Left lobe of liver (tissue), 2 donors: Measurements from ENCODE around the gene GLIS2. TPM values are rescaled to one million over a fixed set of nuclear protein-coding genes. Genes with fewer than 3 reads are reported as not detected.
A peak's percentile ranks its signal among the peaks of the same experiment; 100 is the strongest.

Experiments used
- ATAC-seq: fragments of 200-7000 bp; cut with Tn5 transposase; one replicate; pipeline ENCODE4 v1.9.1; 2020; ENCODE audit warnings: mild to moderate bottlenecking, moderate library complexity
- DNase-seq: peaks from one replicate; pipeline ENCODE4 v3.0.0-alpha.2; 2020; ENCODE audit warnings: low spot score
- total RNA-seq: library from RNA; stranded (reverse); gene quantifications from one replicate; pipeline ENCODE4 v1.2.1, GENCODE V29; 2021
- donor health status: DM: no; HTN: no; CAD: no; lungs with moderate emphysema.
- donor health status: DM: no; HTN: yes; CAD: no.

Gene GLIS2
- total RNA-seq, 1 donor from 2014 or later = 1.6 TPM

DNA sequence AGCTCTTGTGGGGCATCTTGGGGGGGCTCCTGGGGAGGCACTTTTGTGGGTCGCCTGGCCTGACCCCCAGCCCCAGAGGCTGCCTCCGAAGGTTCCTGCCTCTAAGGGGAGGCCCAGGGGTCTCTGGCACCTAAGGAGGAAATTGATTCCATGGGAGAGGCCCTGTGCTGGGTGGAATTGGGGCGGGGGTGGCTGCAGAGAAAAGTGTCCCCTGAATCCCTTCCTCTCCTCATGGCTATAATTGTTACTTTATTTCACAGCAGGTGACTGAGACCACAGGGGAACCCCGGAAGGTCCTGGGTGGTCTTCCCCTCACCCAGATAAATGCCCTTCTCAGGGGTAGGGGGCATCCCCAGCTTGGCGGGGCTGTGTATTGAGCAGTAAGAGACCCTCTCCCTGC lies 3.1 kb downstream of the GLIS2 start:
- DNase-seq (no peak), ATAC-seq (no peak)

DNA sequence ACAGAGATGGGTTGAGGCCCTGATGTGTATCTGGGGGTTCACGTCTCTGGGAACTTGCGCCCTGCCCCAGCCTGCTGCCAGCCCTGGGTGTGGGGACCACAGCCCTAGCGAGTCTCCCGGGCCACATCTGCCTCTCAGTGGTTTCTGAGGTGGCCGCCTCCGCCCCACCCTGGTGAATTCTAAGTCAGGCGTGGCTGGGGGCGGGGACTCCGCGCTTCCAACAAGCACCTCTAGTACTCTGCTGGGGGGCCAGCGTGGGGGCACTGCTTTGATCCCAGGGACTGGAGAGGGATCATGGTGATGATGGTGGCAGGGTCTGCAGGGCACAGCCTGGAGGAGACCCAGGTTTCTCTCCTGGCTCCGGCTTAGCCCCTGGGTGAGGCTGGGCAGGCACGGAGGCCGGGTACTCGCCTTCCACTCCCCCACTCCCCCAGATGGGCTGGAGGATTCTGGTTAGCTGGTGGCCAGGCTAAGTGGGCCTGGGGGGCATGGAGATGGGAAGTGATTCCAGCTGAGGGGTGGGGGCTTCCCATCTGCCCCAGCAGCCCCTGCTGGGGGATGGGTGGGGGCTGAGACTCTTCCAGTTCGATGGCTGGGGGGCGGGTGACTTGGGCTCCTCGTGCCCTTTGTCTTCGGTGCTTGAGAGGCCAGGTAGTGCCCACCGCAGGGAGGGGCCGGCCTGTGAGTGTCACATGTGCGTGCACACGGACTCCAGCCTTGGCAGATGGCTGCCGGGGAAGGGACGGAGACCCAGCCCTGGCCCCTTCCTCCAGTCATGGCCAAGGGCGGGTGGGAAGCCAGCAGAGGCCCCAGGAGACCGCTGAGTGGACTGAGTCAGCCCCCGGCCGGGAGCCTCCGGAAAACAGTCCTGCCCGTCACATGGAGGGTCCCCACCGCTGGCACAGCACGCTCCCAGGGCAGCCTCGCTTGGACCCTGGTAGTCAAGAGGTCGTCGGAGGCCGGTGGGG lies 3.9 kb downstream of the GLIS2 start:
- DNase-seq = no peak
- no peak for ATAC-seq

DNA sequence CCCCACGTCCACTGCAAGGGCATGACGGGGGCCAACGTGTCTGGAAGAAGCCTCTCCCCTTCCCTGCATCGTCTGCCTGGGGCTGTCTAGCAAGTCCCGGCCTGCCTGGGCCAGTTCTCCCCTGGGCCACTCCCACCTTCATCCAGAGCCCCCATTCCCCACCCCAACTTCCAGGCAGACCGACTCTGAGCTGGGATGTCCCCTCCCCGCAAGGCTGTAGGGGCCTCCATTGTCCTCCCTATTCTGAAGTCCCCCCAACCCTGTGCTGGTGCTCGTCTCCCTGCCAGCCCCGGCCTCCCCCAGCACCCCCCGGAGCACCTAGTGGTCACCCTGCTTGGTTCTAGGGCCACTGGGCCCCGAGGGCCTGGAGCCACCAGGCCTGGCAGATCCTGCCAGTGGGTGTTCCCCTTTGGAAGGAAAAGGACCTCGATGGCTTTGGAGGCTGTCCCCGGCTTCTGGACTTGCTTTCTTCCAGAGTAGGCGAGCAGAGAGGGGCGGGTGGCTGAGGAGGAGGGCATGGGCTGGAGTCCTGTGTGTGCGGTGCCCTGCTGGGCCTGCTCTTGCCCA lies 4.8 kb downstream of the GLIS2 start:
- DNase-seq (no peak), ATAC-seq (no peak)

DNA sequence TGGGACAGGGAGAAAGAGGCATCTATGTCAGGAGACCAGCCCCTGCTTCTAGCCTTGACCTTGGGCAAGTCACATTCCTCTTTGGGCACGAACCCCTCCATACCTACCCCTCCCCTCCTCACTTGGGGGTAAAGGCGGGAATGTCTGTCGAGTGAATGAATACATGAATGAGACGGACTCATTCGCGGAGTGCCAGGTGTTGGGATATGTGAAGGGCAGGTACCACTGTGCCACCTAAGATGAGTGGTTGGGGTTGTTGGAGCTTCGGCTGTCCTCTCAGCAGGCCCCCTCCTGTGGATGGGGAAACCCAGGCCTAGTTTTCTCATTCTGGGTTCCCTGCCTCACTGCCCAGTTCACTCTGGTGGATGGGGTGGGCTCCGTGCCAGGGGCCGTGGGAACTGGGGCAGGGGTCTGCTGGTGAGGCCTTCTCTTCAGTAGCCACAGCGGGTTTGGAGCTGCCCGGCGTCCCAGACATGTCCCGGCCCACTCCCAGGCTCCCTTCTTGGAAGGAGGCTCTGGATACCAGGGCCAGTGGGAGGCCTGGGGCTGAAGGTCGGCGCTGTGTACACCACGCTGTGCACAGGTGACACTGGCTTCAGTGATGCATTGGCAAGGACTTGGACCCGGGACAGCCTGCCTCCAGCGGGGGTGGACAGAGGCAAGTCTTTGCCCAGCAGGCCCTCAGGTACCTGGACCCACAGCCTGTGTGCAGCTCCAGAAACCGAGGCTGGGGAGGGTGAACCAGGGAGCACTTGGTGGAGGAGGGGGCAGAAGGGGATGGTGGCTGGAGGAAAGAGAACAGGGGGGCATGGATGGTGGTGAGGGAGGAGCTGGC lies 5.6 kb downstream of the GLIS2 start:
- ATAC-seq (peak; percentile 49), DNase-seq (peak; percentile 49)

DNA sequence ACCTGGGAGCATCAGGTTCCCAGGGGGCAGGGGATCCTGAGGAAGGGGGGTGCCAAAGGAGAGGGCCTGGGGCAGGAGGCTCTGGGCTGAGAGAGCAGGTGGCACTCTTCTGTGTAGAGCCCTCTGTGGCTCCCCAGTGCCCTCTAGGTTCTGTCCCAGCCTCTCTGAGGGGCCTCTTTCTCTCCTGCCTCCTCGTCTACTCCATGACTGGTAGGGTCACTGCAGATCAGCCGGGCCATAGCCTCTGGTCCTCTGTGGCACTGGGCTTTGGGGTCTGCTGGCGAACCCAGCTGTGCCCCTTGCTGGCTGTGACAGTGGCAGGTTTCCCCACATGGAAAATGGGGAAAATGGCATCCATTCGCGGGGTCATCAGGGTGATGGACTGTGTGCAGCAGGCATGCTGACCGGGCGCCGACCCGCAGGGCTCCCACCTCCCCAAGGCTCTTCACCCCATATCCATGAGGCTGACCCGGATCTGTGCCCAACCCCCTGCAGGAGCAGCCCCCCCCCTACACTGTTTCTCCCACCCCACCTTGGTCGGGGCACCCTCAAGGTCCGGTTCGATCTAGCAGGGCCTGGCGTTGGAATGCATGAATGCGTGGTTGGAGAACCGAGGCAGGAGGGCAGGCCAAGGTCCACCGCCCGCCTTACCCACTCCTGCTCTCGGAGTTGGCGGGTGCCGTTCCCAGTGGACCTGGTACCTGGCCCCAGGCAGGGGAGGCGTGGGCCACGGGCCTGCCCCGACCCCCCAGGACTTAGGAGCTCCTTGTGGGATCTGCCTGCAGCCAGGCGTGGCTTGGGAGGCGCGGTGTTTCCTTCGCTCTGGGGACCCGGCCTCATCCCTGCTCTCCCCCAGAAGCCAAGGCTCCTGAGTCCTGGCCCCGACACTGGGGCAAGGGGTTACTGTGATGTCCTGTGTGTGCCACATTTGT lies 6.5 kb downstream of the GLIS2 start:
- ATAC-seq = no peak
- DNase-seq = no peak

DNA sequence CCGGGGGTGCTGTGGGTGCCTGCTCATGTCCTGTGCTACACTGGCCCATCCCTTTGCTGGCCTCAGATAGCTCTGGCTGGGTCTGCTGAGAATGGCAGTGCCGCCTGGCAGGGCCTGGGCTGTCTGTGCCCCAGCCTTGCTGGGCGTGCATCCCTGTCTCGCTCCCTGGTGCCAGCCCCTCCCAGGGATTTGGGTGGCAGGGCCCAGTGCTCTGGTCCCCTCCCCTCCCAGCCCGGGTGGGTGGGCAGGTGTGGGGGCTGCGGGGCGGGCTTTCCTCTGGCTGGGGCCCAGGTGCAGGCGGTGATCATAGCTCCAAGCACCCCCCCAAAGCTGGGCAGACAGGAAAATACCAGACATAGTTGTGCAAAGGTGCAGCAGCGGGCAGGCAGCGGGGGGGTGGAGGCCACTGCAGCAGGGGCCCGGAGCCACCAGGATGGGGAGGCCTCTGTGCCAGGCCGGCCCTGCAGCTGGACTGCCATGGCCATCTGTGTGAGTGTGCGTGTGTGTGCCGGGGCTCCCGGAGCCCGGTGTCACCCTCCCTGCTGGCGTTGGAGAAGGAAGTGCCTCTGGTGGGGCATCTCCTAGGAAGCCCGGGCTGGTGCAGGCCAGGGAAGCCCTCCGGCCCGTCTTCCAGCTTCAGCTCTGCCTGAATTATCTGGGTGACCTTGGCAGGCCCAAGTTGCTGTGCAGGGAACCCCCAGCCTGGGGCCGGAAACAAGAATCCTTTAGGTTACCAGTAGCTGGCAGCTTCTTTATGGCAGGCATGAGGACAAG lies 7.4 kb downstream of the GLIS2 start:
- DNase-seq (peak; percentile 45), ATAC-seq (peak; percentile 5)

DNA sequence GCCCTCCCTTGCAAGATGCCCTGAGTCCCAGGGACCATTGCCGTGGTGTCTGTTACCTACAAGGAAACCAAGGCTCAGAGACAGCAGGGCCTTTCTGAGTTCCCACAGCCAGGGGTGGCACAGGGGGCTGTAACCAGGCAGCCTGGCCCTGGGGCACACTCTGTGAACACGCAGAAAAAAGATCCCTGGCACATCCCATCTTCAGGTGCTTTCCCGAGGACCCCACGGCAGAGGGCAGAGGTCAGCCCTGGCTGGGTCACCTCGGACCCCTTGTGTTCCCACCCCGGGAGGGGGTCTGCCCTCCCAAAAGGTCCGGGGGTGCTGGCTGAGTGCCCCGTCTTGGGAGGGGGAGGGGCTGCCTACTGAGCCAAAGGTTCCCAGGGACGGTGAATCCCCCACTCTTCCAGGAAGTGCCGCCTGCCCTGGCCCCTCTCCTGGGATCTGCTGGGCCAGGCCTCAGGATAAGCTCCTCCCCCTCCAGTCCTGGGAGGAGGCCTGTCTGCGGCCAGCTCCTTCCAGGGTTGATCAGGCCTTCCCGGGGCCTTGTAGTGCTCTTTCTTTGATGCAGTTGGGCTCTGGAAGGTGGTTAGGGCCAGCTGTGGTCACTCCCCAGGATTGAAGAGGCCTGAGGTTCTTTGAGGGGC lies 8.1 kb downstream of the GLIS2 start:
- DNase-seq (peak; percentile 47), ATAC-seq (peak; percentile 16)

DNA sequence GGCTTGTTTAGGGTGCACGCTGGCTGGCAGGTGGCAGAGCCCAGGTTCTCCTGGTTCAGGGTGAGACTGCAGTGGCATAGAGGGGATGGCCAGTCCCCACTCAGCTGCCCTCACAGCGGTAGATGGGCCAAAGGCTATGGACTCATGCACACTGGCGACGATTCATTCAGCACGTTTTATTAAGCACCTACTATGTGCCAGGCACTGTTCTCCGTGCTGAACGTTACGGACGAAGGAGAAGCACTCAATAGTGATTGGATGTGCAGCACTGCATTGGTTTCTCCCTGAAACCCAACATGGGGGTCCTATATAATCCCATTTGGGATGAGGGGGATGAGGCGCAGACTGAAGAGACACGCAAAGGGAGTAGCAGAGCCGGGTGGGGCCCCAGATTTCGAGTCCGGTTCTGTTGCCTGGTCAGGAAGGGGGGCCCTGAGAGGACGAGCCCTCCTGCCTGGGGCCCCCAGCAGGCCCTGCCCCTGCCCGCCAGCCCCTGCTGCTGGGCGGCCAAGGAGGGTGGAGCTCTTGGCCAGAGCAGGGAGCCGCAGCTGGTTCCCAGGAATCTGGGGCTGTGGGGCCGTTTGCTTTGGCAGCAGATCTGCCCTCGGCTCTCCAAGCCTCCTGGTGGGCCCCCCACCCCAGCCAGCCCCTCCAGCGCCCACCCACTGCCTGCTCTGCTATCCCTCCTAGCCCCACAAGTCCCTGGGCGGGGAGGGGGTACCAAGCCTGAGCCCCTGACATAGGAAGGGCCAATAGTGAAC lies 8.8 kb downstream of the GLIS2 start:
- DNase-seq = no peak
- ATAC-seq = no peak

DNA sequence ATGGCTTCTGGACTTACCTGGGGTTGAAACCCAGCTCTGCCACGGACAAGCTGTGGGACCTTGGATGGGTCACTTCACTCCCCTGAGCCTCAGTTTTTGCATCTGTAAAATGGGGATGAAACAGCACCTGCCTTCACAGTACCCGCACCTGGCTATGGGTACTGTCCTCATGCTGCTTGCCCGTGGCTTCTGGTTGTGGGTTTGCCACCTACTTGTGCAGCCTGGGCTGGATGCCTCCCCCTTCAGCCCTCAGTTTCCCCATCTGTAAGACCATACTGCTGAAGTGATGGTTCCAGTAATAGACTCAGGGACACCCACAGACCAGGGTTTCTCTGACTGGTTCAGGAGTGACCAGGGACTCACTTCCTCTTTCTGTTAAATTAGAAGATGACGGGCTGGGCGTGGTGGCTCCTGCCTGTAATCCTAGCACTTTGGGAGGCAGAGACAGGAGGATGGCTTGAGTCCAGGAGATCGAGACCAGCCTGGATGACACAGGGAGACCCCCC lies 9.4 kb downstream of the GLIS2 start:
- no peak for DNase-seq
- ATAC-seq = no peak

DNA sequence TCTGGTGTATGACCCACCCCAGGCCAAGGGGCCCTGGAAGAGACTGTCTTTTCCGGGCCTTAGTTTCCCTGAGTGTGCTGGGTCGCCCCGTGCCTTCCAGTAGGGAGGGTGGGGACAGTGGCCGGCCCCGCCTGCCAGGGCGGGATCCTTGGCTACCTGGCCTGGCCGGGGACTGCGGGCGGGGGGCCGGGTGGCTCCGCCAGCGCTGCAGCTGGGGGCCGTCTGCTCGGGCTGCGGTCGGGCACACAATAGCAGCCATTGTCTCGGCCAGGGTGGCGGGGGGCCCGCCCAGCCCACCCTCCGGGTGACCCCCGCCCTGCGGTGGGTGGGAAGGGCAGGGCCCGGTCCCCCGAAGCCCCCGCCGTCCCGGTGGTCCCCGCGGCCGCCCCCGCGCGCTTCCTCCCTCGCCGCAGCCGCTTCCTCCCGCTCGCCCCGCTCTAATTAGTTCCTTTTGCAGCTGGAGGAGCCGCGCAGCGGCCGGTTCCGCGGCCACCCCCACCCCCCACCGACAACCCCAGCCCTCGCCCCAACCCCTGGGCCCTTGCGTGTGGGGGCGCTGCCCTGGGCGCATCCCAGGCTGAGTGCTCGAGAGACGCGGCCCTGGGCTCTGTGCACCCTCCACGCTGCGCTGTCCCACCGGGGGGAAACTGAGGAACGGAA lies 11.6 kb downstream of the GLIS2 start:
- ATAC-seq = no peak
- no peak for DNase-seq

DNA sequence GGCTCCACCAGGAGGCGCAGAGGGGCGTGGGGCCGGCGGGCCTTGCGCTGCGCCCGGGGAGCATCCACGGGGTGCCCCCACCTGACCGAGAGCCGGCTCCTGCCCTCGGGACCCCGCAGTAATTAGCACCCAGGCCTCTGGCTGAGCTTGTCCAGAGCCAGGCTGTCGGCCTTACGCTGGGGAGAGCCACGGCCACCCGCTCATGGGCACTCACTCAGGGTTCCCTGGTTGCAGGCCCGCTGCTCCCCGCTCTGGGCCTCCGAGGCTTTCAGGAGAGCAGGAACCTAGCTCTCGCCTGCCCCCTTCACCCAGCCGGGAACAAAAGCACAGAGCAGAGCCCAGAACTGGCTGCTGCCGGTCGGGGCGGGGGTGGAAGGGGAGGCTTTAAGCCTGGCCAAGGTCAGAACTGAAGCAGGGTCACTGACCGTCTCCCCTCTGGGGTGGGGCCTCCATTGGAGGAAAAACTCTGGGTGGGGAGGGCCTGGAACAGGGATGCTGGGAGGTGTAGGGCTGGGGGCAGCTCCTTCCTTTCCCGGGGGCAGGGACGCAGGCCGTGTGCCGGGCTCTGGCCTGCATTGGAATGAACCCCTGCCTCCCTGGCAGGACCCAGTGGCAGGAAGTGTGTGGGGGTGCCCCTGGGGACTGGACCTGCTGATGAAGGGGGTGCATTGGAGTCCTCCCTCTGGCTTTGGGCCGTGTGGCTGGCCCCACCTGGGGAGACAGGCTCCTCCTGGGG lies 12.3 kb downstream of the GLIS2 start:
- peak; percentile 77 for ATAC-seq
- peak; percentile 72 for DNase-seq

DNA sequence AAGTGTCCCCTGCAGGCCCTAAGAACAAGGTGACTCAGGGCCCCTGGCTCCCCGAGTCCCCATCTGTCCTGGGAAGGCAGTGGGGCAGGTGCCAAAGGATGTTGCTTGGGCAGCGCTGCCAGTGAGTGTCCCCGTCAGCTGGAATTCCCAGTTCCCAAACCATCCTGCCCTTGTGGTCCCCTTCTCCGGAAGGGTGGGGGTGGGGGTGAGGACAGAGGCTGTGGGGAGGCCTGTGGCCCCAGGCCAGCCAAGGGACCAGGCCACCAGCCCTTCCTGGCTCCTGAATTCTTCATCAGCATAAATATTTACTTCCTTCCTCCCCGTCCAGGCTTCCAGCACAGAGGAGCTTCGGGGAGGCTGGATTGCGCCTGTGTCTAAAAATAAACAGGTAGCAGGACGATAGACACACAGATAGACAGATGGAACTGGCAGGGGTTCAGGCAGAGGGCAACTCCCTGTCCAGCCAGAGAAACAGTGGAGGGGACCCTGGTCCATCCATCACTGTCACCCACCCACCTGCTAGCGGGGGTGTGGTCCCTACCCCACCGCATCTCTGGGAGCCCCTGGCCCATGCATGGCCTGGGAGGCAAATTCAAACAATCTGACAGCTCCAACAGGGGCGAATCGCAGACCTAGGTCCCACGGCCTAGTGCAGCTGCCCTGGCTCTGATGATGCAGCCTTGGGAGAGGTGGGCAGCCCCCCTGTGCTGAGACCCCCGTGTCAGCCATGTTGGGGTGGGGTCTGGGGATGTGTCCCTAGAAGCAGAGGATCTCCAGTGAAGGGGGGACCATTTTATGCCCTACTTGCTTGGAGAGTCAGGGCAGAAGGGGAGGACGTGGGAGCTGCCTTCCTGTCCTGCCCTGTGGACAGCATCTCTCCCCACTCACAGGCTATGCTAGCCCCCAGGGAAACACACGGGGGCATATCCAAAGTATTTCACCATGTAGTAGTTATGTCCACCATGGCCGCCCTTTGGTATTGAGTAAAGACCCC lies 13.2 kb downstream of the GLIS2 start:
- ATAC-seq = peak; percentile 6
- DNase-seq = no peak

DNA sequence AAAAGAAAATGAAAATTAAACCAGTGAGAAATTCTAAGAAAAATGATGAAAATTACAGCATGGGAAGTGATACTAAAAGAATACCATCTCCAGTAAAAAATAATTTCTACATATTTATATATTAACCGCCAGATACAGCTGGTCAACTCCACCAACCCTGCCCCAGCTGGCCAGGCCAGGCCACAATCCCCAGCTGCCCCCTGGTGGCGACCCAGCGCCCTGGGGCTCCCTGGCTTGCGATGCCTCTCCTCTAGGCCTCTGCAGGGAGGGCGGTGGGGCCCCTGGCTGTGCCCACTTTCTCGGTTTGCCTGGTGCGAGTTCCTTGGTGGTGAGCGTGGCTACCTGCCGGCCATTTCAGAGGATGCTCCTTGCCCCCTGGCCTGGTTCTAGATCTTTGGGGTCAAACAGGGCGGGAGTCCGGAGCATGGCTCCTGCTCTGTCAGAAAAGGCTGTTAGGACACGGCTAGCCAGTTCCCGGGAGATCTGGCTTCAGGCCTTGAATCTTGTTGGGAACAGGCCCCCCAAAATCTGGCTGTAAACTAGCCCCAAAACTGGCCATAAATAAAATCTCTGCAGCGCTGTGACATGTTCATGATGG lies 14.5 kb downstream of the GLIS2 start:
- ATAC-seq (peak; percentile 82), DNase-seq (peak; percentile 81)

DNA sequence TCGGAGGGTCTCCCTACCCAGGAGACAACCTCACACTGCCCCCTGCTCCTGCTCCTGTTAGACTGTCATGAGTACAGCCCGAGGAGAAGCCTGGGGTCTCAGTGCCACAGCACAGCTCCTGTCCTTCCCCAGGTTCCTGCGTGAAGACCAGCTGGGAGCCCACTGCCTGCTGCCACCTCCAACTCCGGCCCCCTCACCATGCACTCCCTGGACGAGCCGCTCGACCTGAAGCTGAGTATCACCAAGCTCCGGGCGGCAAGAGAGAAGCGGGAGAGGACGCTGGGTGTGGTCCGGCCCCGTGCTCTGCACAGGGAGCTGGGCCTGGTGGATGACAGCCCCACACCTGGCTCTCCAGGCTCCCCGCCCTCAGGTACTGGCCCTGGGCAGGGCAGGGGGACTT lies 16.2 kb downstream of the GLIS2 start:
- ATAC-seq (no peak), DNase-seq (no peak)

DNA sequence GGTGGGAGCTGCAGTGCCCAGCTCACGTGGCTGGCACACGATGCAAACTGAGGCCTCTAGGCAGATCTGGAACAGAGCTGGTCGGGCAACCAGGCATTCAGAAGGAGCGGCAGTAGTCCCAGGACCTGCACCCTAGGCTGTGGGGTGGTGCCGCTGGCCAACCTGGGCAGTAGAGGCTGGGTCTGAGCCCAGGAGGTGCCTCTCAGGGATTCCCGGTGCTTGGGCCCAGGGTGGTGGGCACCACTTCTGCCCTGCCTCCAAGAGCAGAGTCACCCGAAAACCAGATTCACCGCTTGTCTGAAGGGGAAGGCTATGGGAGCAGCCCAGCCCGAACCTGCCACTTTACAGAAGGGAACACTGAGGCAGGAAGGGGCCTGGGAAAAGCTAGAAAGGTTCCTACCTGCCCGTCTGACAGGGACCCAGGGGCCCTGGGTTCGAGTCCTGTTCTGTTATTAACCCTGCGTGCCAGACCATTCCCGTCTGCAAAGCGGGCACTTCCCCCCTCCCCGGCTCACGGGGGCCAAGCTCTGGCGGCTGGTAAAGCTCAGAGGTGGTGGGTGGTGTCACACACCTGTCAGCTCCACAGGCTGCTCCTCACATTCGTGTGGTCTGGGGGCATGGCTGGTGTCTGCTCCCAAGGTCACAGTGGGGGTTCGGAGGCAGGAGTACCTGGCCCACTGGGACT lies 16.9 kb downstream of the GLIS2 start:
- ATAC-seq (no peak), DNase-seq (no peak)
